HepG2 (cell line): ENCODE results near the gene CFD. TPM values are rescaled to one million over a fixed set of nuclear protein-coding genes. Genes with fewer than 3 reads are reported as not detected.

Experiments
- ATAC-seq: fragments of 200-7000 bp; cut with Tn5 transposase; 3 replicates; pipeline ENCODE4 v1.9.1; 2020; ENCODE audit warnings: mild to moderate bottlenecking, moderate library complexity
- BruUV-seq: library from RNA; stranded (reverse); fragments of 400-500 nt; replicated peaks from 2 replicates; lab custom pipeline; 2021; lab: Mats Ljungman, UMichigan
- CTCF ChIA-PET: fragments of 300-600 bp; formaldehyde crosslinking; extraction: SDS; loops from one replicate; lab custom pipeline; 2021; ENCODE audit warnings: low total read pairs, inconsistent platforms, low intra/inter-chr PET ratio; lab: Yijun Ruan, JAX
- POLR2A ChIA-PET: fragments of 350-600 bp; sonication (Branson Sonifier 250); formaldehyde crosslinking; loops from one replicate; lab custom pipeline; 2020; ENCODE audit warnings: antibody characterized with exemption, inconsistent platforms; lab: Yijun Ruan, JAX
- DNase-seq: peaks from one replicate; pipeline ENCODE4 v3.0.0-alpha.2; 2015; ENCODE audit warnings: low spot score
- FAIRE-seq: peaks from 3 replicates; lab custom pipeline; 2011; peaks lifted over from hg19 to GRCh38; lab: Jason Lieb, UNC
- H2AFZ ChIP-seq: one replicate; pipeline ENCODE4 v1.6.1; 2011; ENCODE audit warnings: low read length, inconsistent platforms
- H3K27ac ChIP-seq: fragments of 300-600 bp; 3 replicates; pipeline ENCODE4 v1.8.0; 2011; ENCODE audit warnings: mixed run types, mild to moderate bottlenecking, mixed read lengths, low read length, inconsistent platforms; ENCODE audit not compliant: insufficient read depth; ENCODE audit errors: extremely low read length
- H3K27me3 ChIP-seq, 2 experiments: fragments of 200-600 bp in 1 of 2; 2 replicates in 1 of 2; 3 replicates in 1 of 2; pipeline versions ENCODE4 v1.6.0 to v1.8.0; 2011; ENCODE audit warnings: low read length in 2 of 2, mild to moderate bottlenecking in 2 of 2, moderate library complexity in 2 of 2, inconsistent platforms in 1 of 2; ENCODE audit not compliant: insufficient read depth in 2 of 2, control insufficient read depth in 1 of 2
- H3K36me3 ChIP-seq, 2 experiments: fragments of 200-600 bp in 1 of 2; replicated peaks in 1 of 2; 2 replicates in 1 of 2; 3 replicates in 1 of 2; pipeline versions ENCODE4 v1.5.1 to v1.8.0; 2011; ENCODE audit warnings: low read length in 2 of 2, inconsistent platforms in 1 of 2; ENCODE audit not compliant: insufficient read depth in 2 of 2, control insufficient read depth in 1 of 2
- H3K4me1 ChIP-seq: 2 replicates; pipeline ENCODE4 v1.5.1; 2012; ENCODE audit warnings: low read length, inconsistent platforms; ENCODE audit not compliant: insufficient read depth
- H3K4me2 ChIP-seq: 2 replicates; pipeline ENCODE4 v1.6.0; 2011; ENCODE audit warnings: low read depth, low read length, inconsistent platforms
- H3K4me3 ChIP-seq, 3 experiments: fragments of 200-600 bp in 1 of 3; sonication (generic), shearing (Covaris generic) in 1 of 3; replicated peaks in 1 of 3; 2 replicates each; pipeline ENCODE4 v1.5.1; 2011 to 2016; ENCODE audit warnings: low read length in 3 of 3, inconsistent platforms in 2 of 3, low read depth in 2 of 3, mild to moderate bottlenecking in 2 of 3, control low read depth in 1 of 3, mixed read lengths in 1 of 3; ENCODE audit not compliant: insufficient read depth in 1 of 3
- H3K79me2 ChIP-seq: one replicate; pipeline ENCODE4 v1.6.1; 2011; ENCODE audit warnings: low read length, inconsistent platforms; ENCODE audit not compliant: insufficient read depth
- H3K9ac ChIP-seq: 2 replicates; pipeline ENCODE4 v1.6.0; 2011; ENCODE audit warnings: mild to moderate bottlenecking, low read depth, low read length, inconsistent platforms; ENCODE audit not compliant: insufficient read depth
- H3K9me3 ChIP-seq: 2 replicates; pipeline ENCODE4 v1.5.1; 2012; ENCODE audit warnings: mild to moderate bottlenecking, low read length
- H4K20me1 ChIP-seq: 2 replicates; pipeline ENCODE4 v1.6.0; 2011; ENCODE audit warnings: inconsistent platforms, mild to moderate bottlenecking, low read length, moderate library complexity; ENCODE audit not compliant: insufficient read depth
- CBX1 ChIP-seq: IDR thresholded peaks from one replicate; pipeline ENCODE4 v1.6.1; 2016; ENCODE audit warnings: antibody characterized with exemption, low read depth
- CREB3 ChIP-seq: sonication (generic); formaldehyde crosslinking; IDR thresholded peaks from 2 replicates; pipeline ENCODE4 v1.5.0; 2020; ENCODE audit warnings: missing genetic modification reagents
- FOXO1 ChIP-seq: sonication (generic); formaldehyde crosslinking; IDR thresholded peaks from 2 replicates; pipeline ENCODE4 v1.4.0; 2020; ENCODE audit warnings: missing genetic modification reagents
- HHEX ChIP-seq: IDR thresholded peaks from 2 replicates; pipeline ENCODE4 v1.6.1; 2016; ENCODE audit warnings: control low read depth
- MEIS1 ChIP-seq: sonication (generic); formaldehyde crosslinking; IDR thresholded peaks from 2 replicates; pipeline ENCODE4 v1.9.0; 2021; ENCODE audit warnings: mild to moderate bottlenecking, missing genetic modification reagents, moderate library complexity, borderline replicate concordance
- NKX3-1 ChIP-seq: sonication (generic); formaldehyde crosslinking; IDR thresholded peaks from 2 replicates; pipeline ENCODE4 v1.5.0; 2020; ENCODE audit warnings: missing genetic modification reagents
- ZFP36 ChIP-seq: fragments of 150-350 bp; IDR thresholded peaks from 2 replicates; pipeline ENCODE4 v1.6.1; 2018; ENCODE audit warnings: borderline replicate concordance, low read length, low read depth; ENCODE audit not compliant: partially characterized antibody
- ZNF724P ChIP-seq: sonication (generic); formaldehyde crosslinking; IDR thresholded peaks from 2 replicates; pipeline ENCODE4 v1.8.0; 2022; ENCODE audit warnings: missing genetic modification reagents, borderline replicate concordance
- WGBS: methylation state at CpG from one replicate; pipeline ENCODE4 v1.1.6; 2017; ENCODE audit warnings: low lambda C conversion rate; 5-methylcytosine and 5-hydroxymethylcytosine counted together
- in situ Hi-C: cut with HindIII; loops from 2 replicates; pipeline ENCODE4 v1.10.0; 2017; ENCODE audit warnings: low pct_unique_long_range_greater_than_20kb; ENCODE audit not compliant: extremely low pct_ligation_motif_present
- intact Hi-C: fragments of 100-400 bp; cut with micrococcal nuclease; formaldehyde crosslinking; loops from one replicate; pipeline ENCODE4 v1.10.0; 2022; ENCODE audit not compliant: unreplicated experiment
- polyA plus RNA-seq, 8 experiments: library from polyadenylated mRNA; depleted of rRNA in 3 of 8; stranded (reverse) in 7 of 8; unstranded in 1 of 8; fragments of >200 nt; fragmentation: Illumina TruSeq in 4 of 8; extraction: Trizol in 4 of 8; gene quantifications; 2 replicates each; pipeline versions ENCODE4 v1.2.1 to v1.2.3, GENCODE V29; 2011 to 2016; ENCODE audit warnings: low read depth in 4 of 8, missing spikeins in 1 of 8, mixed read lengths in 1 of 8; ENCODE audit not compliant: insufficient read depth in 1 of 8
- total RNA-seq, 5 experiments: library from RNA; depleted of rRNA; stranded (reverse); fragments of >200 nt; fragmentation: Illumina TruSeq; extraction: Trizol; gene quantifications; 2 replicates each; pipeline ENCODE4 v1.2.3, GENCODE V29; 2016; ENCODE audit warnings: low read depth in 1 of 5

The CFD gene
- total and polyA plus RNA-seq, 2 of the 13 experiments (the other 11 are each of a cell fraction or from before 2014, with no cell fraction given) = 2.3 to 4.6 TPM

GRCh38 chr19:853014-853585 is 6.4 kb upstream of the CFD start:
- DNase-seq = no peak
- Histone ChIP-seq H3K36me3 (no peaks in the 10 kb centered on the region), H3K9me3 (no peaks in the 10 kb centered on the region)
- no peak for FAIRE-seq
- no peak for TF ChIP-seq CBX1
- no peak for TF ChIP-seq FOXO1
- no peak for TF ChIP-seq ZFP36
- no peak for TF ChIP-seq CREB3 (CRISPR knock-in tag)
- no peak for TF ChIP-seq HHEX (CRISPR knock-in tag)
- no peak for TF ChIP-seq ZNF724P
- TF ChIP-seq NKX3-1 (CRISPR knock-in tag) = no peak
- TF ChIP-seq MEIS1 = no peak
- TF ChIP-seq, all 625 proteins: peak for 0
- Histone ChIP-seq H3K4me2 (no peak overlapping the region), H3K79me2 (no peaks in the 10 kb centered on the region), H4K20me1 (no peaks in the 10 kb centered on the region), H3K27ac (no peak overlapping the region), H3K4me1 (peaks cover 11% of the 10 kb centered on the region; the same call in 1 of the 2 replicates), H3K27me3 (peaks cover 2 to 23% of the 10 kb centered on the region in 2 experiments; a peak in 4 of 5 replicates), H3K4me3 (no peak overlapping the region), H3K9ac (no peak overlapping the region), H2AFZ (no peak overlapping the region)
- ChIA-PET POLR2A (no interaction called here), CTCF (no interaction called here)
- ATAC-seq = no peak
- intact Hi-C loops (no loop called here), in situ Hi-C loops (loop anchor here (10.0 kb wide), 1 partner anchor 88 kb away; no protein-coding TSS in a partner anchor)
- BruUV-seq = no TSS peak
- 70% methylated on average over 31 of the region's 67 CpGs for WGBS
